ENCODE data around the gene ZNF532.

The ZNF532 gene

DNA sequence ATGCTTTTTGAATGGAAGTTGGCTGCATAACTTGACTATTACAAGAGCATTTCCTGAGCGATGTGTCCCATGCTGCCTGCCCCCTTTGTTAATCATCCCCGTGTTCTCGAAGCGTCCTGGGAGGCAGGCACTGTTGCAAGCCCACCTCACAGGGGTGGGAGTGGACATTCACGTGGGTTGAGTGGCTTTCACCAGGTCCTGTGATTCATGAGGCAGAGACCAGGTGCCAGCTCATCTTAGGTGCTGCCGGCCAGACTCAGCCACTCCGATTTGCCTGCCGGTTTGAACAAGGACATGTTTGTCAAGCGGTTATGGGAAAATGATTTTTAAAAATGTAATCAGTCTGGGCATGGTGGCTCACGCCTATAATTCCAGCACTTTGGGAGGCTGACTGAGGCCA is 112.5 kb downstream of the ZNF532 start:
- no peak for DNase-seq (ENCODE audit: low read depth in 2 of 2)

DNA sequence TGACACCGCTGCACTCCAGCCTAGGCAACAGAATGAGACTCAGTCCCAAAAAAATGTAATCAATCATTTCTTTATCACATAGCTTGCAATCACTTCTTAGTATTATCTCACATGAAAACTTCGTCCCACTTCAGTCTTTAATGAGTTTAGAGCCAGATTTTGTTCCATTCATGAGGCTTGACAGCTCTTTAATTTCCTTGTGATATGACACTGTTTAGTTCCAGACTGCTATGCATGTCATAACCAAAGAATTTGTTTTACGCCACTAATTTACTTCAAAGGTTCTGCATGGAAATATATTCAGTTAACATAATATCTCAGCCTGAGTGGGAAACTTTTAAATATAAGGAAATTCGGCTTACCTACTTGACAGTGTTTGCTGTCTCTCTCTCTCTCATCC is 113.1 kb downstream of the ZNF532 start:
- DNase-seq (ENCODE audit: low read depth in 2 of 2) = no peak

DNA sequence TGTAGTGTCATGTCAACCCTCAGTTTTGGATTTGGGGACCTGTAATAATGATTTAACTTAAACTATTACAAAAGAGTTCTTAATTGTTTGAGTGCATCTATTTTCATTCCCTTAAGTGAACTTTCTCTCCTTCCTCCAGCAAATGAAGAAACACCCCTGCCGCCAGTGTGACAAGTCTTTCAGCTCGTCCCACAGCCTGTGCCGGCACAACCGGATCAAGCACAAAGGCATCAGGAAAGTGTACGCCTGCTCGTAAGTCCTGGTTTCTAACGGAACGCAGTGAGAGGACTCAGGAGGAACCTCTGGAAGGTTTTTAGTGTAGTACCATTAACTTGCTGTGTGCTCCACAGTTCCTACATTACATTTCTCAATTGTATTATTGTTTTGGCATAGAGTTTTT is 114.2 kb downstream of the ZNF532 start:
- no peak for DNase-seq (ENCODE audit: low read depth in 2 of 2)

DNA sequence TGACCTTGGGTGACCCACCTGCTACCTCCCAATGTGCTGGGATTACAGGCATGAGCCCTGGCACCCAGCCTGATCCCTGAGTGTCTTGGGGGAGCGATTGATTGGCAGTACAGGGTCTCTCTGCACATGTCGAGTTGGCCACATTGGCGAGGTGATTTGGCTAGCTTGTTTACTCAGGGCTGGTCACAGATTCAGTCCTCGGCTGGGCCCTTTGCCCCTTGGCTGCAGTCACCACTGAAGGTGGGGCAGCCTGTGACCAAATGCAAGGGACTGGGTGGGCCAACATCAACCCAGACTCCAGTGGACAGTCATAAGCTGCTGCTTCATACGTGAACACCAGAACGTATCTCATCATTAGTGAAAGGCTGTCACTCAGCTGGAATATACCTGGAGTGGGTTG is 114.9 kb downstream of the ZNF532 start:
- no peak for DNase-seq (ENCODE audit: low read depth in 2 of 2)

GRCh38 chr18:58980991-58981390 is 116.3 kb downstream of the ZNF532 start:
- no peak for DNase-seq (ENCODE audit: low read depth in 2 of 2)

DNA sequence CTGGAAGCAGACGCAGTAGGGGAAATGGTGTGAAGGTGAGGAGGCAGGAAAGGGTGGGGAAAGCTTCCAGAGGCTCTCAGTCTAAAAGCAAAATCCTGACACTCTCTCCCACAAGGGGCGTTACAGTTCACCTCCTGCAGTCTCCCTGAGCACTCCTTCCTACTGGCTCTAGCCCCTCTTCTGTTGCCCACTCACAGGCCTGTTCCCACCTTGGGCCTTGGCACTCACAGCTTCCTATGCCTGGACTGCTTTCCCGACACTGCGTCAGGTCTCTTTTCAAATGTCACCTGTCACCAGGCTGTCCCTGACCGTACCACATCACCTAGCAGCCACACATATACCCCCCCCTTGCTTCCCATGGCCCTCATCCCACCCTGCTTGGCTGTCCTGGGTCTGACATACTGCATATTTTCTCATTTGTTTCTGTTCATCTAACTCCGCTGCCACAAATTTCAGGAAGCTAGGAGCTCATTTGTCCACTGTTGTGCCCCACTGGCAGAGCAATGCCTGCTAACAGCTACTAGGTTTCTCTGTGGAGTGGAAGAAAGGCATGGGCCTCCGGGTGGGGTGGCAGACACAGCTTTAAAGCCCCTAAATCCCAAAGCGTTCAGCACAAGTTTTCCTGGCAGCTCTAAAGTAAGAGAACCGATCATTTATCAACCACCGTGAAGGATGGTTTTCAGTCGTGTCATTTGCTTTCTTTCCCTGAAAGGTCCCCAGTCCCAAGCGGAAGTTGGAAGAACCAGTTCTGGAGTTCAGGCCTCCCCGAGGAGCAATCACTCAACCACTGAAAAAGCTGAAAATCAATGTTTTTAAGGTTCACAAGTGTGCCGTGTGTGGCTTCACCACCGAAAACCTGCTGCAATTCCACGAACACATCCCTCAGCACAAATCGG is 118.8 kb downstream of the ZNF532 start:
- DNase-seq (ENCODE audit: low read depth in 2 of 2) = no peak

DNA sequence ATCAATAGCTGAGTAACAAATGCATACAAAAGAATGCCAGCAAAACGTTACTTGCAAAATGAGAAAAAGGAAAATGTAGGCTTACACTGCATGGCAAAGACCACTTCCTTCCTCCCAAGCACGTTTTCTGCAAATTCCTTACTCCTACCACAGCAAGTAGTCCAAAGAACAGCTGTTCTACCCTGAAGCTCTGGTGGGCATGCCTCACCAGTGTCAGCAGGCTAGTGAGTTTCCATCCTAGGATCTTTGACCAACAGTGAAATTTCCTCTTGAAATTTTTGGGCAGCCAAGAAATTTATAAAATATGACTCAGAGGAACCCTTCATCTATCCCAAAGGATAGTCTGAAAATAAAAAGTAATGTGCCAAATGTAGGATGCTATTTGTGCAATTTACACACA is 123.9 kb downstream of the ZNF532 start:
- DNase-seq (ENCODE audit: low read depth in 2 of 2) = no peak

GRCh38 chr18:58989184-58989759 is 124.6 kb downstream of the ZNF532 start:
- no peak for DNase-seq (ENCODE audit: low read depth in 2 of 2)

DNA sequence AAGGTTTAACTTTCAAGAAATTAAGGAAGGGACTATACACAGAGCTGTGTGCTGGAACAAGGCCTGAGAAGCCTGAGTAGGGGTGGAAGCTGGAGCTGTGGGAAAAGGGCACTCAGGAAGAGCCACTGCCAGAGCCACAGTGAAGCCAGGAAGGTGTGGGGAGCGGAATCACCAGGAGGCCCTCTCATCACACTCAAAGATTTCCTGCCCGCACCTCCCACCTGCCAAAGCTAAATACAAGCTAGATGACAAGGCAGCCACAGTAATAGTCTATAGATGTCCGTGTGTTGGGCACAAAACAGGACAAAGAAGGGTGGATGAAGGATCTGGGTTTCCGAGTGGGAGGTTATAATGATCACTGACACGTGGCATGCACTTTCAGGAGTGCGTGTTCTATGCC is 126.0 kb downstream of the ZNF532 start:
- DNase-seq (ENCODE audit: low read depth in 2 of 2) = no peak

DNA sequence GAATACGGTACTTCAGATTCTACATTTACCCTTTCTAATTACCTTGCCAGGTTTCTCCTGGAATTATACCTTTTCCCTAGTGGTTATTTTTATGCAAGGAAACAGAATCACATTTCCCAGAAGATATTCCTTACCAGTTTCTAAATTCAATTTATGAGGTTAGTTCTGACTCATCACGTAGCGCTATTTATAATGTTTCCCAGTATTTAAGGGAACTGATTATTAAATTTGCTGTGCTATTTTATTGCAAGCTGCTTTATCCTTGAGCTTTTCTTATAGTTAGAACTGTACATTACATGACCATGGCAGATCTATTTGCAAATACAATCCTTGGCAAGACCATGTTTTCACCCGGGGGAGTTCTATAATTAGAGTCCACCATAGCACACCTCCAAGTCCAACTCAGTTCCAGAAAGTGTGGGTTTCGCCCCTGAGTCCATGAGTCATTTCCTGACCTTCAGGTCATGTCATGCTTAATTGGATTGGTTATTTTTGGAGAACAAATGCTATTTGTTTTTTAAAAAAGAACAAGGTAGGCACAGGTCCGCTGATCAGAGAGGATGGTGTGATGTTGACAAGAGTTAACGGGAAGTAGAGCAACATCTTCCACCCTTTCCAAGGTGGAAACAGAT is 126.6 kb downstream of the ZNF532 start:
- DNase-seq (ENCODE audit: low read depth in 2 of 2) = no peak

DNA sequence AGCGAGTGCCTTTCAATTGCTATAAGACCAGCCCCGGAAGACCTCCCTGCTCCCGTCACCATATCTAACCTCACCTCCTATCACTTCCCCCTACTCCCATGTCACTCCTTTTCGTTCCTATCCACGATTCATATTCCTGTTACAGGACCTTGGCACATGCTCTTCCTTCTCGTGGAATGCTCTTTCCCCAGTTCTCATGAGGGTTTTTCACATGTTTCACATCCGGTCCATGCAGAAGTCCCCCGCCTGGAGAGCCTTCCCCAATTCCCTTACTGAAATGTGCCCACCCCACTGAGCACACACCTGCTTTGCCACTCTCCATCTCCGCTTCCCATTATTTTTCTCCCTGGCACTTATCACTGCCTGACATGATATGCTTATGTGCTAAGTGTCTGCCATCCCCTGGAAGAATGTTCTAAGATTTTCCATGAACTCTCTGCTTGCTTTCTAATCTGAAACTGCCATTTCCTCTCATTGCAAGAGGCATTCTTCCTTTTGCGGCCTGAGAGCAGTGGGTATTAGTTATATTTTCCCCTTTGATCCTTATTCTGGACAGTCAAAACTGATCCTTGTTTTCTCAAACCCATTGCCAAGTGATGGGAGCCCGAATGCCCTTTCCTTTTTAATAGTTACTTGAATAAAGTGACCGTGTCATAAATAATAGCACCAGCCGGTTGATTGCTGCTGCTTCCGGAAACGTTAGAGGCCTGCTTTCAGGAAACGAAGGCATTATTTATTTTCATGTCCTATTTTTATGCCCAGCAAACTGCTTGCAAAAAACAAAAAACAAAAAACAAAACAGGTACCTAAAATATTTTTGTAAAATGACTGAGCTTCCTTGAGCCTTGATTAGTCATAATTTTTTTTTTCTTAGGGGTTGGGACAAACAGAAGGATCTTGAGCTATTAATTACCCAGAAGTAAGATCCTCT is 127.9 kb downstream of the ZNF532 start:
- DNase-seq (ENCODE audit: low read depth in 2 of 2) = no peak

DNA sequence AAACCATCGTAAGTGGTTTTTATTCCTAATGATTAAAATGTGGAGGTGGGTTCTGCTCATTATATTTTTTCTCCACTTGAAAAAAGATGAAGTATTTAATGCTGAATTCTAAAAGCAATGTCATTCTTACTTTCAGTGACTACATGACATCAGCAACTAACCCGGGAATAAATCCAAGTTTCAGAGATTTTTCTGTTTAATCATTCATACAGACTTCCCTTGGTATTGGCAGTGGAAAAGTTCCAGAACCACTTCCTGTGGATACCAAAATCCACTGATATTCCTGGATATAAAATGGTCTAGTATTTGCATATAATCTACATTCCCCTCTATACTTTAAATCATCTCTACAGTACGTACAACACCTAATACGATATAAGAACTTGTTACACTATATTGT is 128.6 kb downstream of the ZNF532 start:
- DNase-seq (ENCODE audit: low read depth in 2 of 2) = peak; percentile 78 to 83

- no peak for DNase-seq (ENCODE audit: low read depth in 2 of 2)
Observed at GRCh38 chr18:58995663-58996062, 131.0 kb downstream of the ZNF532 start.

GRCh38 chr18:58996131-58996641 is 131.5 kb downstream of the ZNF532 start:
- DNase-seq (ENCODE audit: low read depth in 2 of 2) = peak in 1 of 2 experiments; percentile 32

DNA sequence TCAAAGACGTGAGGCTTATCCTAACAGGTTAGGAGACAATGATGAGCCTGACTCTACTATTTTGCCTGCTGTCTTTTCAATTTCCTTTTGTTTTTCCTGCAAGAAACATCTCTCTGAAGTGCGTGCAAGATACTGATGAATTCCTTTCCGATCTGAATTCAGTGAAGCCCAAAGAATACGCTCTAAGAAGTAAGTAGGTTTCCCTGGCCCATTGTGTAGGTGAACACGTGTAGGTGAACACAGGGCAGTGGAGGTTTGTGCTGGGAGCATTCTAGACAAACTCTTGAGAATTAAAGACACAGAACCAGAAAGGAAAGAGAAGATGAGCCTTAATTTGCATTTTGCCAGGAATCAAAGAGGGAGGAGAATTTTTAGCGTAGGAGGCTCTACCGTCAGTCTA is 132.0 kb downstream of the ZNF532 start:
- no peak for DNase-seq (ENCODE audit: low read depth in 2 of 2)

- peak; percentile 93 to 94 for DNase-seq (ENCODE audit: low read depth in 2 of 2)
Observed at GRCh38 chr18:58997811-58998337, 133.2 kb downstream of the ZNF532 start.

GRCh38 chr18:58998401-58999203 is 133.9 kb downstream of the ZNF532 start:
- DNase-seq (ENCODE audit: low read depth in 2 of 2) = no peak

GRCh38 chr18:59001166-59001565 is 136.5 kb downstream of the ZNF532 start:
- DNase-seq (ENCODE audit: low read depth in 2 of 2) = no peak

GRCh38 chr18:59001721-59002120 is 137.0 kb downstream of the ZNF532 start:
- no peak for DNase-seq (ENCODE audit: low read depth in 2 of 2)

DNA sequence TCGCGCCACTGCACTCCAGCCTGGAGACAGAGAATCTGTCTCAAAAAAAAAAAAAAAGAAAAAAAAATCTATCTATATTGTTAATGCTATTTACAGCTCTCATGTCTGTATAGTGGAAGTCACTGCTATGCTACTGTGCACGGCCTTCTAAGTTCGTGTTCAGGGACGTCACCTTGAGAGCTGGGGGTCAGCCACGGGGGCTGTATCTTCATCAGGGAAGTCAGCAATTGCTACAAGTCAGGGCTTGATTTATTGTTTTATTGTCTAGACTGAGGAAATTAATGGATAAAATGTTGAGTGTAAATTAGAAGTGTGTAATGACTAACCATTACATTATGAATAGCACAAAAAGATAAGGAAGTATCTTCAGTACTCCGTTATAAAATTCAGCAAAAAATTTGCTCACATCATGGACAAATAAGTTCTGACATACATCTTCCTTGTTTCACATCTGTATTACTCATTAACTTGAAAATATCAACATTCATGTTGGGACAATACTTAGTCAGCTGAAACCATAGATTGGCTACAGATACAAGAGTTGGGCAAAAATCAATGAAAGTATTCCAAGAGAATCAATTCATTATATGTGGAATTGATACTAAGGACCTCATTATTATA is 138.4 kb downstream of the ZNF532 start:
- DNase-seq (ENCODE audit: low read depth in 2 of 2) = no peak
